HG03280 (cell line): ENCODE measurements around the gene ZNF367.

Experiments used
- ATAC-seq: cut with Tn5 transposase; IDR thresholded peaks from one replicate; pipeline ENCODE4 v1.9.1; 2021; ENCODE audit warnings: mild to moderate bottlenecking, moderate library complexity; ENCODE audit not compliant: unreplicated experiment

Gene ZNF367

DNA sequence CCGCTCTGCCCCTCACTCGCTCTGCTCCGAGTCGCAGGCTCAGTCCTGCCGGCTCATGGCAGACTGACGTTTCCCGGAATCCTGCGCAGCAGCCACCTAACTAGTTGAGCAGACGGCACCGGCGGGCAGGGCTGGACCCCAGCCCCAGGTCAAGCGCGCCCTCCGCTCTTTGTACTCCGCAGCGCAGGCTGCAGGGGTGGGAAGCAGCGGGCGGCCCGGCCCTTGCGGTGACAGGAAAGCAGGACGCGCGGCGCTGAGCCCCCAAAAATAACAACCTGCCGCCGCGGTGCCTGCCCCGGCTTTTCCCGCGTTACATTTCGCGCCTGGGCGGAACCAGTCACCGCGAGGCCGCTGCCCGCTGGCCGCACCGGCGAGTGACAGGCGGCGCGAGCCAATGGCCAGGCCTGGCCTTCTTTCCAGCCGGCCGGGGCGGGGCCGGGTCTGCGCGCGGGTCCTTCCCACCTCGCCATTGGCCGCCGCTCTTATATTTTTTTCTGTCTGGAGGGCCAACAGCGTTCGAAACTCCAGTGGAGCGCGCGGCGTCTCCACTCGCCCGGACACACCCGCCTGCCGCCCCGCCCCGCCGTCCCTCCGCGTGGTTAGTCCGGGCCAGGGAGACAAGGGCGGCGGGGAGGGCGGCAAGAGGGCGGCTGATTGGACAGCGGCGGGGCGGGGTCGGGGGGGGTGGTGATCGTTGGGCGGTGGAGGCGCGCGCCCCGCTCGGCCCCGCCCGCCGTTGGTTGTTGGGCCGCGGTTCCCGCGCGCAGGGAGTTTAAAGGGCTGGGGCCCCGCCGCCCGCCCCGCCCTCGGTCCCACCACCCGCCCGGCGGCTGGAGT is at the start of gene ZNF367:
Gene ZNF367, minus strand, starts transcription at position 288 of the 837 bp plus-strand sequence. CDS start 338 bp downstream, outside the sequence.
- ATAC-seq: peak; percentile 68

- no peak for ATAC-seq
Measured at GRCh38 chr9:96467784-96468183, 49.6 kb upstream of the ZNF367 start.

DNA sequence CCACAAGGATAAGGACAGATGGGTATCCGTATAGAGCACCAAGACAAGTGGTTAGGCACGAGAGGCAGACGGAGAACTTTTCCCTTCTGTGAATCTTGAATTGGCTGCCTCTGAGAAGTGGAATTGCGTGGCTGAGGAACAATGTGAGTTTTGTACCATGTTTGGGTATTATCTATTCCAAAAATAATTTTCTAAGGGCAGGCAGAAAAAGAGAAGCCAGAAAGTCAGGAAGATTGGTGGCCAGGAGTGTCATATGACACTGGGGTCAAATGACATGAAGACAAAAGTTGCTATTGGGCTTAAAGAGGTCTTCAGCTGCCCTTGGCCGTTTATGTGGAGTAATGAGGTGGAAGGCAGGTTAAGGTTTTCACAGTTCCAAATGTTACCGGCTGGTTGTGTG is 46.3 kb upstream of the ZNF367 start:
- ATAC-seq: no peak

GRCh38 chr9:96462541-96462940 is 44.4 kb upstream of the ZNF367 start:
- no peak for ATAC-seq

DNA sequence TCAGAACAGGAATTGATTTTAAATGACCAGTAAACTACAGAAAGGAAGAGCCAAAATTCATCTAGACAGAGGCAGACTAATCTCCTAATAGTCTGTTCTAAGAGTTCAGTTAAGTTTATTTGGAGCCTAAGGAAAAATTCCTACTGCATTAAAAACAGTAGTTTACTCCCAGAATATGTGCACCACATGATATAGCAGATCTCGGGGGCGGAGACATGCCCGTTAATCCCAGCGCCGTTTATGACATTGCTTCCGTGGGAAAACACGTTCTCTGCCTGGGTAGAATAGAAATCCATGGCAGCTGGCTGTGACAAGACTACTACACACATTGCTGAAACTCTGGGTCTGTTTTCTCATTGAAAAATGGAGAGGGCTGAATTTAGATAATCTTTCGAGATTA is 43.2 kb upstream of the ZNF367 start:
- ATAC-seq: no peak

- ATAC-seq: no peak
Measured at GRCh38 chr9:96460882-96461281, 42.7 kb upstream of the ZNF367 start.

GRCh38 chr9:96460470-96460869 is 42.3 kb upstream of the ZNF367 start:
- no peak for ATAC-seq

- ATAC-seq: no peak
Measured at GRCh38 chr9:96459268-96460007, 41.3 kb upstream of the ZNF367 start.

DNA sequence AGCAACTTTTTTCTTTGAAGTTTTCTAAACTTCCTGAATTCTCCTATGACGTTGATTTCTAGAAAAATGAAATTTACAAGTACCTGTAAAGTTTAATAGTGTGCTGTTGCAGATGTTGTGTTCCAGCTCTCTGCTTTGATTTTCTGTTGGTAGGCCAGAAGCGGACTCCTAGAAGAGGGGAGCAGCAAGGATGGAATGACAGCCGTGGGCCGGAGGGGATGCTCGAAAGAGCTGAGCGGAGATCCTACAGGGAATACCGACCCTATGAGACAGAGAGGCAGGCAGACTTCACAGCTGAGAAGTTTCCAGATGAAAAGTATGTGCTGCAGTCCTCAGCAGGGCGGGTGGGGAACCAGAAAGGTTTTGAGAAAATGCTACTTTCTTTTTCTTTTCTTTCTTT is 40.1 kb upstream of the ZNF367 start:
- no peak for ATAC-seq

GRCh38 chr9:96457266-96457665 is 39.1 kb upstream of the ZNF367 start:
- no peak for ATAC-seq

DNA sequence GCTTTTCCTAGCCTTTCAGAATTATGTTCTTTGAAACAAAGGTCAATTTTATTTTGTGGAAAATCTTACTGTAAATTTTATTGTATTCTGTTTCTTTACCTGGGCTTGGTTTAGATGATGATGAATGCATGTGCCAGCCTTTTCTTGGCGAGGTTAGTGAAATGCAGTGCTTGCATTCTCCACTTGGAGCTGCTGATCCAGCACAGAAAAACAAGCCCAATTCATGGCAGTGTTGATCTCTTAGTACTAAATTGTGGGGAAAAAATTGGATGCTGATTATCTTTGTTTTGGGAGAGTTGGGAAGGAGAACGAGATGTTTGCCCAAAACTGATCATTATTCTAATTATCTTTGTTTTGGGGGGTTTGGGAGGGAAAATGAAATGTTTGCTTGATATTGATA is 35.5 kb upstream of the ZNF367 start:
- no peak for ATAC-seq

DNA sequence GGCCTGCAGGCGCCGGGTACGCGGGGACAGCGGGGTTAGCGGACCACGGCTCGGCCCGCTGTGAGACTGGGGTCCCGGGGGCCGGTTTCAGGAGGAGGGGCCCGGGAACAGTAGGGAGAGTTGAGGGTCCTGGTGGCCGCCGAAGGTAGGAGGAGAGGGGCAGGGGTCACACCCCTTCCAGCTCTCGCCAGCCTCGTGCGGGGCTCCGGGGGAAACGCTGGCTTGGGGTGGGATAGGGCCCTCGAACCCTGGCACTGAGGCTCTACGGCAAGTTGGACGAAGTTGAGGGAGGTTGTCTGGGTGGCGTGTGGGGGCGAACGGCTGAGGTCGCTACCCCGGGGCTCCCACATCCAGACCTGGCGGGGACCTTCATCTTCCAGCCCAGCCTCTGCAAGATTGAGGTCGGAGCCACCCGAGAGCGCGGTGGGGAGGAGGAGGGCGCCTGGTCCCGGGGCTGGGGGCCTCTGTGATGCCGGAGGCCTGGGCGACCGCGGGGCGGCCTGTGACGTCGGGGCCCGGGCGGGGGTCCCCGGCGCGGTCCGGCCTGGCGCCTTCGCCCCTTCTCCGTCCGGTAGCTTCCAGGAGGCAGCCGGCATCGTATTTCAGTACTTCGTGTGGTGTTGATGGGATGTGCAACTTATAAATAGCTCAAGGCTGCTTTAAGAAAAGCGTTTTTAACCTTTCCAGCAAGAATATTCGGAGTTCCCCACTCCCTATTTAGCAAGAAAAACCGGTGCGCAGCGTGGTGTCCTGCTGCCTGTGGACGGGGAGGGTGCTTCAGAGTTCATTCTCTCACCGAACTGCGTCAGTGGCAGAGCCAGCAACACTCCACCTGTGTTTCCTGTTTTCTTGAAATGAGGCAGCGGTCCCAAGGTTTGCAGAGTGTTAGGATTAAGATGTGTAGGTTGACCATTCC is 32.7 kb upstream of the ZNF367 start:
- ATAC-seq: no peak

GRCh38 chr9:96449845-96450612 is 31.9 kb upstream of the ZNF367 start, which contains the start of gene HABP4:
TSS of gene HABP4 (plus strand) at chr9:96450169. CDS start at chr9:96450280, 111 bp downstream.
- ATAC-seq: peak; percentile 98

DNA sequence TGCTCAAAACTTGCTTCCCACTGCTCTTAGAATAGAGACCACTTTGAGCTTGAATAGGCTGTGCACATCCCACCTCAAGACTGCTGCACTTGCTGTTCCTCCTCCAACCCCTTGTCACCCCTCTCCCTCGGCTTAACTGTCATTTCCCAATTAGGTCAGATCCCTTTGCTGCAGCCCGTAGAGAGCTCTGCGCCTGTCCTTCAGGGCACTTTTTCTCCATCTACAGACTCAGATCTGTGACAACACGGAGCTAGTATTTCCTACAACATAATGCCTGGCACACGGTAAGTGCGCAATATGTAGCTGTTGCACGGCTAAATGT is 31.3 kb upstream of the ZNF367 start:
- peak; percentile 25 for ATAC-seq

DNA sequence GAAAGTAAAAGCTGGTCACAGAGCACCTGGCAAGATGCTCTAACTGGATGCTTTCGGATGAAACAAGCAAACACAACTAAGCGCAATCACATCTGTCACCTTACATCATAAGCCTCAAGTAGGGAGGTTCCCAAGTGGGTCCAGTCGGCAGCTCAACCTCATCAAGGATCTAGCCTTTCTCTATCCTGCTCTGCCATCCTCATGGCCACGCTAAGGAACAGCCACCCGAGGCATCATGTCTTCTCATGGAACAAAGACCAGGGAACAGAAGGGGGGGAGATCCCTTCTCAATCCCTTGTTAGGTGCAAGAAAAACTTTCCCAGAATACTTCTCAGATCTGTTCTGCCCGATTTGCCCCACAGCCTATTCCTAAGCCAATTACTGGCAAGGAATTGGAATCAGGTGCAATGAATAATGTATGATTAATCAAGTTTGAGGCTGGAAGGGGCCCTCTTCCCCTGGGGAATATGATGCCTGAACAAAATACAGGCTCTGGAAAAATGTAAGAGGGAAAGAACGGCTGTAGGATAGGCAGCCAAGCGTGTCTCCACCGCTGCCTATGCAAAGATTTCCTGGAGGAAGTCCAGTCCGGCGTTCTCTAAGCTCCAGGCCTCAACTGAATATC is 30.5 kb upstream of the ZNF367 start:
- ATAC-seq: no peak

- no peak for ATAC-seq
Measured at GRCh38 chr9:96447406-96447805, 29.2 kb upstream of the ZNF367 start.

DNA sequence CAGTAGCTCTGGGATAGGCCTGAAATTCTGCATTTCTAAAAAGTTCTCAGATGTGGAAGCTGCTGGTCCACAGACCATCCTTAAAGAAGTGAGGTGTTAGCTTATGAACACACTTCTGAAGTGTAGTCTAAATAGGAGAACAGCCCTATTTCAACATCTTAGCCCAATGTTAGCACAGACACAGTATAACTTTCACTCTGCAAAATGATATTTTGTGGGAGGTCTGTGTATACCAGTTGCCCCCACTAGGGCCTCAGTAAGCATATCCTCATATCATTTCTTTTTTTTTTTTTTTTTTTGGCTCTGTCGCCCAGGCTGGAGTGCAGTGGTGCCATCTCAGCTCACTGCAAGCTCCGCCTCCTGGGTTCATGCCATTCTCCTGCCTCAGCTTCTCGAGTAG is 24.3 kb upstream of the ZNF367 start:
- no peak for ATAC-seq

- no peak for ATAC-seq
Measured at GRCh38 chr9:96441798-96442445, 23.8 kb upstream of the ZNF367 start.

GRCh38 chr9:96440671-96441199 is 22.6 kb upstream of the ZNF367 start:
- no peak for ATAC-seq
